ENCODE measurements around the gene SLC25A40.

GRCh38 chr7:87833130-87833529 lies 43.0 kb downstream of the SLC25A40 start:
- TF ChIP-seq CTCF (IDR thresholded peaks at IDR 0.05) (no peak), POLR2A (IDR thresholded peaks at IDR 0.05) (no peak)

All from sigmoid colon (tissue), 3 donors.